ENCODE data around the gene SDK1. TPM values are rescaled to one million over a fixed set of nuclear protein-coding genes. Genes with fewer than 3 reads are reported as not detected.

Gene SDK1
- total RNA-seq, 1 donor from 2014 or later: 0.26 TPM

DNA sequence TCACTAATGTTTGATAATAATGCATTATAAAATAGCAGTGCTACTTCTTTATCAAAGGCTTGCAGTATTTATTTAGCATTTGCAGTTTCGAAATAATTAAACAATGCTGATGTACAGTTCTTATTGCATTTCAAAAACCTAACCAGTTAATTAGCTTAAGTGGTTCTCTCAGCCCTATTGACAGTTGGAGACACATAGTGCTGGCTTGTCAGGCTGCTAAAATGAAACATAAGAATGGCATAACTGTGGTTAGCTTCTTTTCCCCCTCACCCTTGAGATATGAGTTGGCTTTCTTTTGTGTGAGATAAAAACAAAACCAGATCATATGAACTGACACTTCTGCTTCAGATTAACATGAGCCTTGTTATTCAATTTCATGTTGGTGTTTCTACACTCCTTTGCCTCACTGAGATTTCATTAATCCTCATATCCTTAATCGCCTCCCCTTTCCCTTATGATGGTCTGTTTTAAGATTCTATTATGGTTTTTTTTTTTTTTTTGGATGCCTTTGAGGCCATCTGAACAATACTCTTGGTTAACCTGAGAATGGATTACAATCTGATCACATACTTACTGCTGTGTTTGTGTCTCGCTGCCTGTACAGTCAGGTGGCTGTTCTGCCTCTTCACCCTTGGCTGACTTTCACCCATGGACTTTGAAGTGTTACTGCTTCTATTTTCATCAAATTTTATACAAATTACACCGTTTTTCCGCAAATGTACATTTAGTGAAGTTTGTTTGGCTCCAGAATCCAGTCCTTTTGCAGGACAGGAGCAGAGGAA, 108.0 kb downstream of the SDK1 start:
- DNase-seq (ENCODE audit: low read depth): no peak
- Histone ChIP-seq H3K27me3 (ENCODE audit: control insufficient read depth, insufficient read depth, low read length) (no peaks in the 10 kb centered on the region), H3K4me3 (ENCODE audit: low read depth, low read length) (no peak overlapping the region), H3K36me3 (ENCODE audit: control insufficient read depth, insufficient read depth, low read length) (no peaks in the 10 kb centered on the region)
- no peak for FAIRE-seq
- TF ChIP-seq, protein P1, sequence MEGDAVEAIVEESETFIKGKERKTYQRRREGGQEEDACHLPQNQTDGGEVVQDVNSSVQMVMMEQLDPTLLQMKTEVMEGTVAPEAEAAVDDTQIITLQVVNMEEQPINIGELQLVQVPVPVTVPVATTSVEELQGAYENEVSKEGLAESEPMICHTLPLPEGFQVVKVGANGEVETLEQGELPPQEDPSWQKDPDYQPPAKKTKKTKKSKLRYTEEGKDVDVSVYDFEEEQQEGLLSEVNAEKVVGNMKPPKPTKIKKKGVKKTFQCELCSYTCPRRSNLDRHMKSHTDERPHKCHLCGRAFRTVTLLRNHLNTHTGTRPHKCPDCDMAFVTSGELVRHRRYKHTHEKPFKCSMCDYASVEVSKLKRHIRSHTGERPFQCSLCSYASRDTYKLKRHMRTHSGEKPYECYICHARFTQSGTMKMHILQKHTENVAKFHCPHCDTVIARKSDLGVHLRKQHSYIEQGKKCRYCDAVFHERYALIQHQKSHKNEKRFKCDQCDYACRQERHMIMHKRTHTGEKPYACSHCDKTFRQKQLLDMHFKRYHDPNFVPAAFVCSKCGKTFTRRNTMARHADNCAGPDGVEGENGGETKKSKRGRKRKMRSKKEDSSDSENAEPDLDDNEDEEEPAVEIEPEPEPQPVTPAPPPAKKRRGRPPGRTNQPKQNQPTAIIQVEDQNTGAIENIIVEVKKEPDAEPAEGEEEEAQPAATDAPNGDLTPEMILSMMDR (IDR thresholded peaks at IDR 0.05; ENCODE audit: insufficient read depth, low read length, severe bottlenecking): no peak

DNA sequence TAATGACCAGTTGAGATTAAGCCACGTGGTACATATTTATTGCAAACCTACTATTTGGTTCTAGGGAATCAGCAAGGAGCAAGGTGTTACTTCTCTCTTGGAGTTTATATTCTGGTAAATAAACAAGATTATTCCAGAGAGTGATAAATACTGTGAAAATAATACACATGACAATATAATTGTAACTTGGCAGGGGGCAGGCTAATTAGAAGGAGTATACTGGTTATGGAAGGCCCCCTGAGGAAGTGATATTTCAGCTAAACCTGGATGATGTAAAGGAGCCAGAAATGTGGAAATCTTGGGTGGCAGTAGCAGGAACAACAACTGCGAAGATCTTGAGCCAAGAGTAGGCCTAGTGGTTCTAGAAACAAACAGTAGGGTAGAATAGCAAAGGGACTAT, 111.8 kb downstream of the SDK1 start:
- no peak for FAIRE-seq

DNA sequence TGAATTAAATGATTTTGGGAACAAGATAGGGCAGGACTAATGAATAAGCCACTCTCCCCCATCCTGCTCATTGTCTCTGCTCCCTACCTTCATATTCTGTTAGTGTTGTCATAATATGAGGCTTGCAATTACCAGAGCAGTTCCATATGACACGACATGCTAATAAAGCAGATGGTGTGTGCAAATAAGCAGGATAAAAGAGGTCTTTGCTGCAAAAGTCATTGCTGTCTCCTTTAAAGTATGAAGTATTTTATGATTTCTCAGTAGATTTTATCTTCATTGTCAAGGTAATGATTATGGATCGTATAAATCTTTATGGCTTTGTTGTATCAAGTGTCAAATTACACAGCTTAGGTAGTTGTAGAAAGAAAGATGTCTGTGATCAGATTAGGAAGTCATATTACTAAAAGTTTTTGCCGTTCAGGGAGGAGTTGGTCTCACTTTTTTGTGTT, 114.8 kb downstream of the SDK1 start:
- FAIRE-seq (no peak), DNase-seq (ENCODE audit: low read depth) (peak; percentile 51)
- H3K4me3 ChIP-seq (ENCODE audit: low read depth, low read length): no peak overlapping the region
- TF ChIP-seq, protein P1 (IDR thresholded peaks at IDR 0.05; ENCODE audit: insufficient read depth, low read length, severe bottlenecking): no peak
- no peaks in the 10 kb centered on the region for H3K36me3 ChIP-seq (ENCODE audit: control insufficient read depth, insufficient read depth, low read length)
- no peaks in the 10 kb centered on the region for H3K27me3 ChIP-seq (ENCODE audit: control insufficient read depth, insufficient read depth, low read length)

More for the DNA sequence above, 111.8 kb downstream of the SDK1 start:
- no peak for DNase-seq (ENCODE audit: low read depth)
- Histone ChIP-seq H3K27me3 (ENCODE audit: control insufficient read depth, insufficient read depth, low read length) (no peaks in the 10 kb centered on the region), H3K36me3 (ENCODE audit: control insufficient read depth, insufficient read depth, low read length) (no peaks in the 10 kb centered on the region), H3K4me3 (ENCODE audit: low read depth, low read length) (no peak overlapping the region)
- TF ChIP-seq, protein P1 (IDR thresholded peaks at IDR 0.05; ENCODE audit: insufficient read depth, low read length, severe bottlenecking): no peak

DNA sequence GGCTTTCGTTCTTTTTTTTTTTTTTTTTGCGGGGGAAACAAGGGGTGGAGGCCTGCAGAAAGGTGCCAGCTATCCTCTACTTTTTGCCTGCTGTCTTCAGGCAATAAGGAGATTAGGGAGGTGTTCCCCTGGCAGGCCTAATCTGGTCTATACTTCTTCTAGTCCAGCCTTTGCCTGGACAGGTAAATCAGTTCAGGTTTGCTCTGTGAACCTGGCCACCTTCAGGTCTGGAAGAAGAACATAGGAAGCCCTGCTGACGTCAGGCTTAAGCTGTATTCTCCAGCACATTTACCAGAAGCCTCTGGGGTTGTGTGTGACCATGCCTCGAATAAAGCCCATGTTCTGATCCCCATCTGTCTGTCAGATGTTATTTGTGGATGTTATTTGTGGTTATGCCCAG, 115.4 kb downstream of the SDK1 start:
- no peaks in the 10 kb centered on the region for H3K36me3 ChIP-seq (ENCODE audit: control insufficient read depth, insufficient read depth, low read length)
- FAIRE-seq: no peak

DNA sequence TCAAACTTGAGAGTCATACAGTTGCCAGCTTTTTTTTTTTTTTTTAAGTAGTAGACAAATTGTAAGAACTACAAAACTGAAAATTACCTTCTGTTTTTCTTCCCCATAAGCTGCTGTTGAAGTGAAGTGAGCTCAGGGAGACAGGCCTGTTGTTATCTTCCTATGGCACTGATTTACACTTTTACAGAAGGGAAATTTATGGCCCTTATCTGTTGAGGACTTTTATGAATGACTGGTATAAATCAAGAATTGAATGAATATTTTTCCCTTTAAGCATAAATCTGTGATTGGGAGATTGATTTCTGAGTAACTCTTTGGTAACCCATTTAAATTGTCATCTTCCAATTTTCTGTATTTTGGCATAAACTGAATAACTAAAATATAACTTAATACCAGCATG, 124.0 kb downstream of the SDK1 start:
- FAIRE-seq (no peak), DNase-seq (ENCODE audit: low read depth) (no peak)
- Histone ChIP-seq H3K4me3 (ENCODE audit: low read depth, low read length) (no peak overlapping the region), H3K36me3 (ENCODE audit: control insufficient read depth, insufficient read depth, low read length) (no peaks in the 10 kb centered on the region), H3K27me3 (ENCODE audit: control insufficient read depth, insufficient read depth, low read length) (no peaks in the 10 kb centered on the region)
- TF ChIP-seq, protein P1 (IDR thresholded peaks at IDR 0.05; ENCODE audit: insufficient read depth, low read length, severe bottlenecking): no peak

More for the DNA sequence above, 115.4 kb downstream of the SDK1 start:
- DNase-seq (ENCODE audit: low read depth): no peak
- no peaks in the 10 kb centered on the region for H3K27me3 ChIP-seq (ENCODE audit: control insufficient read depth, insufficient read depth, low read length)
- H3K4me3 ChIP-seq (ENCODE audit: low read depth, low read length): no peak overlapping the region
- TF ChIP-seq, protein P1 (IDR thresholded peaks at IDR 0.05; ENCODE audit: insufficient read depth, low read length, severe bottlenecking): no peak
